T-helper 1 cell treated with Interleukin-12 subunit alpha and Interleukin-12 subunit beta and Interleukin-4 antibody, amounts not matched to agents 30 μg/mL and 1 μg/mL, for 36 hours (primary cell): Measurements from ENCODE around the gene FHAD1.

ENCODE experiments used
- H3K27ac Mint-ChIP-seq: one replicate; pipeline ENCODE4 v1.8.0; 2021; ENCODE audit warnings: mild to moderate bottlenecking, mixed read lengths
- H3K27me3 Mint-ChIP-seq: one replicate; pipeline ENCODE4 v1.8.0; 2021; ENCODE audit warnings: low read depth, mixed read lengths
- H3K36me3 Mint-ChIP-seq: one replicate; pipeline ENCODE4 v1.8.0; 2021; ENCODE audit warnings: low read depth, mixed read lengths
- H3K4me1 Mint-ChIP-seq: one replicate; pipeline ENCODE4 v1.8.0; 2021; ENCODE audit warnings: low read depth, mixed read lengths
- H3K4me3 Mint-ChIP-seq: one replicate; pipeline ENCODE4 v1.8.0; 2021; ENCODE audit warnings: mild to moderate bottlenecking, moderate library complexity, mixed read lengths
- H3K9me3 Mint-ChIP-seq: one replicate; pipeline ENCODE4 v1.8.0; 2021; ENCODE audit warnings: mixed read lengths

FHAD1 gene

GRCh38 chr1:15337656-15338402, 90.8 kb downstream of the FHAD1 start:
- H3K9me3 Mint-ChIP-seq: no peaks in the 10 kb centered on the region
- no peak overlapping the region for H3K27ac Mint-ChIP-seq
- peaks cover 26% of the 10 kb centered on the region for H3K27me3 Mint-ChIP-seq
- peaks cover 3% of the 10 kb centered on the region for H3K36me3 Mint-ChIP-seq
- peaks cover 17% of the 10 kb centered on the region for H3K4me1 Mint-ChIP-seq
- no peak overlapping the region for H3K4me3 Mint-ChIP-seq

GRCh38 chr1:15339570-15339969, 92.5 kb downstream of the FHAD1 start:
- H3K36me3 Mint-ChIP-seq: peaks cover 10% of the 10 kb centered on the region
- H3K4me3 Mint-ChIP-seq: no peak overlapping the region
- peaks cover 33% of the 10 kb centered on the region for H3K4me1 Mint-ChIP-seq
- H3K9me3 Mint-ChIP-seq: no peaks in the 10 kb centered on the region
- H3K27me3 Mint-ChIP-seq: peaks cover 30% of the 10 kb centered on the region
- H3K27ac Mint-ChIP-seq: no peak overlapping the region

GRCh38 chr1:15341228-15341627, 94.2 kb downstream of the FHAD1 start:
- peaks cover 19% of the 10 kb centered on the region for H3K27me3 Mint-ChIP-seq
- H3K4me3 Mint-ChIP-seq: peak overlapping the region; percentile 47
- H3K4me1 Mint-ChIP-seq: peaks cover 49% of the 10 kb centered on the region
- H3K36me3 Mint-ChIP-seq: peaks cover 10% of the 10 kb centered on the region
- no peak overlapping the region for H3K27ac Mint-ChIP-seq
- H3K9me3 Mint-ChIP-seq: no peaks in the 10 kb centered on the region

GRCh38 chr1:15341634-15342407, 94.8 kb downstream of the FHAD1 start:
- H3K9me3 Mint-ChIP-seq: no peaks in the 10 kb centered on the region
- H3K27me3 Mint-ChIP-seq: peaks cover 14% of the 10 kb centered on the region
- peak overlapping the region; percentile 66 for H3K27ac Mint-ChIP-seq
- H3K4me3 Mint-ChIP-seq: peak overlapping the region; percentile 47
- H3K4me1 Mint-ChIP-seq: peaks cover 55% of the 10 kb centered on the region
- H3K36me3 Mint-ChIP-seq: peaks cover 10% of the 10 kb centered on the region

GRCh38 chr1:15342408-15342967, 95.5 kb downstream of the FHAD1 start:
- H3K4me1 Mint-ChIP-seq: peaks cover 61% of the 10 kb centered on the region
- peak overlapping the region; percentile 66 for H3K27ac Mint-ChIP-seq

GRCh38 chr1:15343099-15343498, 96.1 kb downstream of the FHAD1 start:
- H3K27ac Mint-ChIP-seq: peak overlapping the region; percentile 82
- H3K9me3 Mint-ChIP-seq: no peaks in the 10 kb centered on the region
- H3K36me3 Mint-ChIP-seq: peaks cover 13% of the 10 kb centered on the region
- peaks cover 67% of the 10 kb centered on the region for H3K4me1 Mint-ChIP-seq
- peak overlapping the region; percentile 55 for H3K4me3 Mint-ChIP-seq
- H3K27me3 Mint-ChIP-seq: peaks cover 14% of the 10 kb centered on the region

More at GRCh38 chr1:15342408-15342967, 95.5 kb downstream of the FHAD1 start:
- H3K4me3 Mint-ChIP-seq: peak overlapping the region; percentile 13
- H3K9me3 Mint-ChIP-seq: no peaks in the 10 kb centered on the region
- H3K36me3 Mint-ChIP-seq: peaks cover 10% of the 10 kb centered on the region
- peaks cover 14% of the 10 kb centered on the region for H3K27me3 Mint-ChIP-seq

GRCh38 chr1:15343729-15344128, 96.7 kb downstream of the FHAD1 start:
- Mint-ChIP-seq H3K36me3 (peaks cover 13% of the 10 kb centered on the region), H3K4me1 (peaks cover 73% of the 10 kb centered on the region), H3K4me3 (peak overlapping the region; percentile 55), H3K27ac (peak overlapping the region; percentile 82), H3K9me3 (no peaks in the 10 kb centered on the region), H3K27me3 (peaks cover 8% of the 10 kb centered on the region)

GRCh38 chr1:15344380-15344779, 97.4 kb downstream of the FHAD1 start:
- peak overlapping the region; percentile 55 for H3K4me3 Mint-ChIP-seq
- no peaks in the 10 kb centered on the region for H3K9me3 Mint-ChIP-seq
- H3K27me3 Mint-ChIP-seq: peaks cover 8% of the 10 kb centered on the region
- H3K27ac Mint-ChIP-seq: peak overlapping the region; percentile 82
- peaks cover 75% of the 10 kb centered on the region for H3K4me1 Mint-ChIP-seq
- H3K36me3 Mint-ChIP-seq: peaks cover 13% of the 10 kb centered on the region

- H3K4me1 Mint-ChIP-seq: peaks cover 75% of the 10 kb centered on the region
- H3K36me3 Mint-ChIP-seq: peaks cover 13% of the 10 kb centered on the region
- peaks cover 8% of the 10 kb centered on the region for H3K27me3 Mint-ChIP-seq
- peak overlapping the region; percentile 47 for H3K4me3 Mint-ChIP-seq
- no peaks in the 10 kb centered on the region for H3K9me3 Mint-ChIP-seq
- H3K27ac Mint-ChIP-seq: peak overlapping the region; percentile 78
These were observed 98.0 kb downstream of the FHAD1 start for GRCh38 chr1:15344800-15345704.

GRCh38 chr1:15345705-15346345, 98.8 kb downstream of the FHAD1 start:
- Mint-ChIP-seq H3K9me3 (no peaks in the 10 kb centered on the region), H3K27ac (peak overlapping the region; percentile 78), H3K27me3 (peaks cover 8% of the 10 kb centered on the region), H3K4me3 (peak overlapping the region; percentile 47), H3K36me3 (peaks cover 13% of the 10 kb centered on the region), H3K4me1 (peaks cover 71% of the 10 kb centered on the region)

GRCh38 chr1:15346346-15347030, 99.5 kb downstream of the FHAD1 start:
- H3K4me3 Mint-ChIP-seq: peak overlapping the region; percentile 47
- H3K36me3 Mint-ChIP-seq: peaks cover 11% of the 10 kb centered on the region
- peaks cover 8% of the 10 kb centered on the region for H3K27me3 Mint-ChIP-seq
- H3K27ac Mint-ChIP-seq: peak overlapping the region; percentile 78
- H3K9me3 Mint-ChIP-seq: no peaks in the 10 kb centered on the region
- peaks cover 69% of the 10 kb centered on the region for H3K4me1 Mint-ChIP-seq

- H3K27me3 Mint-ChIP-seq: peaks cover 8% of the 10 kb centered on the region
- H3K9me3 Mint-ChIP-seq: no peaks in the 10 kb centered on the region
- peak overlapping the region; percentile 22 for H3K4me3 Mint-ChIP-seq
- H3K36me3 Mint-ChIP-seq: peaks cover 10% of the 10 kb centered on the region
- peak overlapping the region; percentile 78 for H3K27ac Mint-ChIP-seq
- H3K4me1 Mint-ChIP-seq: peaks cover 67% of the 10 kb centered on the region
These were observed 100.2 kb downstream of the FHAD1 start for GRCh38 chr1:15347182-15347581.

GRCh38 chr1:15348648-15349047, 101.6 kb downstream of the FHAD1 start:
- H3K27me3 Mint-ChIP-seq: peaks cover 2% of the 10 kb centered on the region
- H3K4me1 Mint-ChIP-seq: peaks cover 63% of the 10 kb centered on the region
- H3K4me3 Mint-ChIP-seq: no peak overlapping the region
- no peaks in the 10 kb centered on the region for H3K9me3 Mint-ChIP-seq
- H3K27ac Mint-ChIP-seq: no peak overlapping the region
- peaks cover 13% of the 10 kb centered on the region for H3K36me3 Mint-ChIP-seq
